K562 (cell line): Measurements from ENCODE around the gene STUB1. TPM values are rescaled to one million over a fixed set of nuclear protein-coding genes. Genes with fewer than 3 reads are reported as not detected.

Experiments
- CHD1 ChIP-seq: fragments of 200-600 bp; sonication (generic); IDR thresholded peaks from one replicate; pipeline ENCODE4 v1.6.1; 2012; ENCODE audit warnings: mild to moderate bottlenecking, moderate library complexity, low read length, inconsistent platforms
- CREB1 ChIP-seq, 2 experiments: sonication (generic) in 1 of 2; formaldehyde crosslinking in 1 of 2; IDR thresholded peaks; 2 replicates each; pipeline versions ENCODE4 v1.6.1 to v1.8.0; 2012 to 2022; ENCODE audit warnings: inconsistent platforms in 1 of 2, mild to moderate bottlenecking in 1 of 2, missing genetic modification reagents in 1 of 2, moderate library complexity in 1 of 2
- CTBP1 ChIP-seq: fragments of 450-650 bp; IDR thresholded peaks from 2 replicates; pipeline ENCODE4 v1.6.1; 2016; ENCODE audit warnings: borderline replicate concordance
- CXXC5 ChIP-seq: fragments of 250-450 bp; sonication (Bioruptor Pico); IDR thresholded peaks from 2 replicates; pipeline ENCODE4 v1.8.0; 2022; ENCODE audit warnings: inconsistent platforms, mild to moderate bottlenecking, moderate library complexity
- DACH1 ChIP-seq: fragments of 450-650 bp; IDR thresholded peaks from 2 replicates; pipeline ENCODE4 v1.6.1; 2018; ENCODE audit not compliant: partially characterized antibody
- HCFC1 ChIP-seq: IDR thresholded peaks from 2 replicates; pipeline ENCODE4 v1.6.1; 2012; ENCODE audit warnings: low read depth, low read length, improper control_type of control experiment
- NFXL1 ChIP-seq: fragments of 450-650 bp; formaldehyde crosslinking; IDR thresholded peaks from 2 replicates; pipeline ENCODE4 v1.4.0; 2021; ENCODE audit warnings: mild to moderate bottlenecking
- PHF8 ChIP-seq: fragments of 200-600 bp; sonication (generic); IDR thresholded peaks from 2 replicates; pipeline ENCODE4 v1.6.1; 2012; ENCODE audit warnings: mixed run types, mild to moderate bottlenecking, inconsistent platforms, low read length, moderate library complexity, borderline replicate concordance
- RFX7 ChIP-seq: fragments of 250-450 bp; sonication (Bioruptor Pico); IDR thresholded peaks from 2 replicates; pipeline ENCODE4 v1.5.1; 2021; ENCODE audit warnings: mild to moderate bottlenecking
- SRSF3 ChIP-seq: fragments of 200-400 bp; formaldehyde crosslinking; IDR thresholded peaks from 2 replicates; pipeline ENCODE4 v1.6.1; 2016; ENCODE audit warnings: mild to moderate bottlenecking, low read length, moderate library complexity; ENCODE audit not compliant: insufficient read depth
- TBP ChIP-seq: optimal IDR thresholded peaks from 2 replicates; pipeline ENCODE3; 2011; ENCODE audit warnings: low read depth, low read length, improper control_type of control experiment
- ZC3H8 ChIP-seq: fragments of 450-650 bp; IDR thresholded peaks from 2 replicates; pipeline ENCODE4 v1.6.1; 2017
- ZFX ChIP-seq: sonication (generic); formaldehyde crosslinking; IDR thresholded peaks from 2 replicates; pipeline ENCODE4 v1.8.0; 2022; ENCODE audit warnings: mild to moderate bottlenecking, missing genetic modification reagents, moderate library complexity
- ZNF830 ChIP-seq: fragments of 250-450 bp; sonication (Bioruptor Pico); IDR thresholded peaks from 2 replicates; pipeline ENCODE4 v1.5.0; 2021; ENCODE audit warnings: mild to moderate bottlenecking
- polyA plus RNA-seq, 8 experiments: library from polyadenylated mRNA; depleted of rRNA in 4 of 8; stranded (reverse) in 5 of 8; unstranded in 3 of 8; fragments of >200 nt; fragmentation: Nextera tagmentation in 2 of 8; fragmentation: Illumina TruSeq in 1 of 8; extraction: Ambion mirVana in 2 of 8; extraction: Trizol in 1 of 8; gene quantifications; 2 replicates each; pipeline versions ENCODE4 v1.2.1 to v1.2.3, GENCODE V29; 2011 to 2014; ENCODE audit warnings: inconsistent platforms in 1 of 8, missing spikeins in 1 of 8
- total RNA-seq, 7 experiments: library from RNA; depleted of rRNA in 6 of 7; stranded (reverse); fragments of >200 nt in 6 of 7; fragmentation: Illumina TruSeq in 2 of 7; extraction: Trizol in 2 of 7; gene quantifications; 2 replicates each; pipeline versions ENCODE4 v1.2.1 to v1.2.3, GENCODE V29; 2011 to 2021; ENCODE audit warnings: low replicate concordance in 1 of 7
- TF ChIP-seq, protein P1 (sequence below): IDR thresholded peaks from 2 replicates; pipeline ENCODE4 v1.6.1; 2014; ENCODE audit warnings: antibody characterized with exemption
- TF ChIP-seq, protein P2 (sequence below): fragments of 250-450 bp; sonication (Bioruptor Pico); IDR thresholded peaks from 2 replicates; pipeline ENCODE4 v1.4.0; 2020
- TF ChIP-seq, protein P3 (sequence below): IDR thresholded peaks from 3 replicates; pipeline ENCODE4 v1.6.1; 2011; ENCODE audit warnings: borderline replicate concordance, mild to moderate bottlenecking; ENCODE audit not compliant: insufficient read length, insufficient read depth
- TF ChIP-seq, protein P4 (sequence below): sonication (generic); formaldehyde crosslinking; IDR thresholded peaks from 2 replicates; pipeline ENCODE4 v1.9.0; 2022; ENCODE audit warnings: mild to moderate bottlenecking, missing genetic modification reagents
- TF ChIP-seq, protein P5 (sequence below), 2 experiments: fragments of 450-650 bp in 1 of 2; sonication (generic) in 1 of 2; formaldehyde crosslinking in 1 of 2; IDR thresholded peaks in 1 of 2; conservative IDR thresholded peaks in 1 of 2; 2 replicates each; pipeline versions ENCODE4 v1.6.1 to v1.8.1; 2016 to 2023; ENCODE audit warnings: mild to moderate bottlenecking in 2 of 2, moderate library complexity in 2 of 2, inconsistent platforms in 1 of 2, missing genetic modification reagents in 1 of 2

Gene STUB1
- total and polyA plus RNA-seq, 9 of the 15 experiments (the other 6 are each of a cell fraction or from before 2014, with no cell fraction given) = 10.6 to 251 (median 152) TPM

DNA sequence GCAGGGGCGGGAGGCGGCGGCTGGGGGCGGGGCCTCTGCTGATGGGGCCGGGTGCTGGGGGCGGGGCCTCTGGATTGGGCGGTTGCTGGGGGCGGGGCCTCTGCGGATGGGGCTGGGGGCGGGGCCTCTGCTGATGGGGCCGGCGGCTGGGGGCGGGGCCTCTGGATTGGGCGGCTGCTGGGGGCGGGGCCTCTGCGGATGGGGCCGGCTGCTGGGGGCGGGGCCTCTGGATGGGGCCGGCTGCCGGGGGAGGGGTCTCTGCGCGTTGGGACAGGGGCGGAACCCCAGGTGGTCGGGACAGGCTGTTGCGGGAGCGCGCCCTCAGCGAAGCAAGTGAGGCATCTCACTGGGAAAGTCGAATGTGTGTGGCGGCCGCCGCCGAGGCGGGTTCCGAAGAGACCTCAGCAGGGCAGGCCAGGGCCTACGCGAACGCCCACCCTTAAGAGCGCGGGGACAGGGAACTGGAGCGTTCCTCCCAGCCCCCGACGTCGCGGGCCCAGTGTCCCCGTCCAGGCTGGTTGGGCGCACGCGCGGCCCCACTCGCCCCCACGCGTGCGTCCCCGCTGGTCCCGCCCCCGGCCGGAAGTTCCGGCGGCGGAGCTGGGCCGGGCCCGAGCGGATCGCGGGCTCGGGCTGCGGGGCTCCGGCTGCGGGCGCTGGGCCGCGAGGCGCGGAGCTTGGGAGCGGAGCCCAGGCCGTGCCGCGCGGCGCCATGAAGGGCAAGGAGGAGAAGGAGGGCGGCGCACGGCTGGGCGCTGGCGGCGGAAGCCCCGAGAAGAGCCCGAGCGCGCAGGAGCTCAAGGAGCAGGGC is at the start of gene STUB1 (continued):
- TF ChIP-seq, protein P1, sequence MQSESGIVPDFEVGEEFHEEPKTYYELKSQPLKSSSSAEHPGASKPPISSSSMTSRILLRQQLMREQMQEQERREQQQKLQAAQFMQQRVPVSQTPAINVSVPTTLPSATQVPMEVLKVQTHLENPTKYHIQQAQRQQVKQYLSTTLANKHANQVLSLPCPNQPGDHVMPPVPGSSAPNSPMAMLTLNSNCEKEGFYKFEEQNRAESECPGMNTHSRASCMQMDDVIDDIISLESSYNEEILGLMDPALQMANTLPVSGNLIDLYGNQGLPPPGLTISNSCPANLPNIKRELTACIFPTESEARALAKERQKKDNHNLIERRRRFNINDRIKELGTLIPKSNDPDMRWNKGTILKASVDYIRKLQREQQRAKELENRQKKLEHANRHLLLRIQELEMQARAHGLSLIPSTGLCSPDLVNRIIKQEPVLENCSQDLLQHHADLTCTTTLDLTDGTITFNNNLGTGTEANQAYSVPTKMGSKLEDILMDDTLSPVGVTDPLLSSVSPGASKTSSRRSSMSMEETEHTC = no peak
- TF ChIP-seq, protein P2, sequence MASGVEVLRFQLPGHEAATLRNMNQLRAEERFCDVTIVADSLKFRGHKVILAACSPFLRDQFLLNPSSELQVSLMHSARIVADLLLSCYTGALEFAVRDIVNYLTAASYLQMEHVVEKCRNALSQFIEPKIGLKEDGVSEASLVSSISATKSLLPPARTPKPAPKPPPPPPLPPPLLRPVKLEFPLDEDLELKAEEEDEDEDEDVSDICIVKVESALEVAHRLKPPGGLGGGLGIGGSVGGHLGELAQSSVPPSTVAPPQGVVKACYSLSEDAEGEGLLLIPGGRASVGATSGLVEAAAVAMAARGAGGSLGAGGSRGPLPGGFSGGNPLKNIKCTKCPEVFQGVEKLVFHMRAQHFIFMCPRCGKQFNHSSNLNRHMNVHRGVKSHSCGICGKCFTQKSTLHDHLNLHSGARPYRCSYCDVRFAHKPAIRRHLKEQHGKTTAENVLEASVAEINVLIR = no peak
- no peak for TF ChIP-seq SRSF3
- peak; percentile 86; the same call in 1 of the 2 replicates for TF ChIP-seq PHF8
- TF ChIP-seq CREB1 (IDR thresholded peaks at IDR 0.05) = no peak
- 0 out of 2 replicates have a peak, but pooled peaks have one; percentile 21 for TF ChIP-seq CREB1 (CRISPR knock-in tag; IDR thresholded peaks at IDR 0.05)
- TF ChIP-seq HCFC1 = 0 out of 2 replicates have a peak, but pooled peaks have one; percentile 27
- peak; percentile 73 for TF ChIP-seq CTBP1
- no peak for TF ChIP-seq DACH1
- TF ChIP-seq CXXC5 (CRISPR knock-in tag) = peak; percentile 96
- TF ChIP-seq CHD1 = peak; percentile 4
- TF ChIP-seq ZC3H8 = no peak
- peak; percentile 68 for TF ChIP-seq ZFX (CRISPR knock-in tag)
- TF ChIP-seq, protein P3, sequence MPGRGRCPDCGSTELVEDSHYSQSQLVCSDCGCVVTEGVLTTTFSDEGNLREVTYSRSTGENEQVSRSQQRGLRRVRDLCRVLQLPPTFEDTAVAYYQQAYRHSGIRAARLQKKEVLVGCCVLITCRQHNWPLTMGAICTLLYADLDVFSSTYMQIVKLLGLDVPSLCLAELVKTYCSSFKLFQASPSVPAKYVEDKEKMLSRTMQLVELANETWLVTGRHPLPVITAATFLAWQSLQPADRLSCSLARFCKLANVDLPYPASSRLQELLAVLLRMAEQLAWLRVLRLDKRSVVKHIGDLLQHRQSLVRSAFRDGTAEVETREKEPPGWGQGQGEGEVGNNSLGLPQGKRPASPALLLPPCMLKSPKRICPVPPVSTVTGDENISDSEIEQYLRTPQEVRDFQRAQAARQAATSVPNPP = no peak
- no peak for TF ChIP-seq ZNF830 (CRISPR knock-in tag)
- TF ChIP-seq RFX7 (CRISPR knock-in tag) = no peak
- TF ChIP-seq, protein P4, sequence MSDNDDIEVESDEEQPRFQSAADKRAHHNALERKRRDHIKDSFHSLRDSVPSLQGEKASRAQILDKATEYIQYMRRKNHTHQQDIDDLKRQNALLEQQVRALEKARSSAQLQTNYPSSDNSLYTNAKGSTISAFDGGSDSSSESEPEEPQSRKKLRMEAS (CRISPR knock-in tag) = peak; percentile 78
- TF ChIP-seq TBP = peak; percentile 47
- TF ChIP-seq, protein P5, sequence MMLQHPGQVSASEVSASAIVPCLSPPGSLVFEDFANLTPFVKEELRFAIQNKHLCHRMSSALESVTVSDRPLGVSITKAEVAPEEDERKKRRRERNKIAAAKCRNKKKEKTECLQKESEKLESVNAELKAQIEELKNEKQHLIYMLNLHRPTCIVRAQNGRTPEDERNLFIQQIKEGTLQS (IDR thresholded peaks at IDR 0.05) = no peak
- TF ChIP-seq, protein P5 (CRISPR knock-in tag; conservative IDR thresholded peaks at IDR 0.05) = no peak
- TF ChIP-seq NFXL1 = no peak
